HepG2 (cell line): ENCODE data around the gene KDM5B. TPM values are rescaled to one million over a fixed set of nuclear protein-coding genes. Genes with fewer than 3 reads are reported as not detected.

ENCODE experiments used
- ATAC-seq: fragments of 200-7000 bp; cut with Tn5 transposase; 3 replicates; pipeline ENCODE4 v1.9.1; 2020; ENCODE audit warnings: mild to moderate bottlenecking, moderate library complexity
- BruUV-seq: library from RNA; stranded (reverse); fragments of 400-500 nt; replicated peaks from 2 replicates; lab custom pipeline; 2021; lab: Mats Ljungman, UMichigan
- CTCF ChIA-PET: fragments of 300-600 bp; formaldehyde crosslinking; extraction: SDS; loops from one replicate; lab custom pipeline; 2021; ENCODE audit warnings: low total read pairs, inconsistent platforms, low intra/inter-chr PET ratio; lab: Yijun Ruan, JAX
- POLR2A ChIA-PET: fragments of 350-600 bp; sonication (Branson Sonifier 250); formaldehyde crosslinking; loops from one replicate; lab custom pipeline; 2020; ENCODE audit warnings: antibody characterized with exemption, inconsistent platforms; lab: Yijun Ruan, JAX
- DNase-seq: peaks from one replicate; pipeline ENCODE4 v3.0.0-alpha.2; 2015; ENCODE audit warnings: low spot score
- FAIRE-seq: peaks from 3 replicates; lab custom pipeline; 2011; peaks lifted over from hg19 to GRCh38; lab: Jason Lieb, UNC
- H2AFZ ChIP-seq: one replicate; pipeline ENCODE4 v1.6.1; 2011; ENCODE audit warnings: low read length, inconsistent platforms
- H3K27ac ChIP-seq: fragments of 300-600 bp; 3 replicates; pipeline ENCODE4 v1.8.0; 2011; ENCODE audit warnings: mixed run types, mild to moderate bottlenecking, mixed read lengths, low read length, inconsistent platforms; ENCODE audit not compliant: insufficient read depth; ENCODE audit errors: extremely low read length
- H3K27me3 ChIP-seq, 2 experiments: fragments of 200-600 bp in 1 of 2; 2 replicates in 1 of 2; 3 replicates in 1 of 2; pipeline versions ENCODE4 v1.6.0 to v1.8.0; 2011; ENCODE audit warnings: low read length in 2 of 2, mild to moderate bottlenecking in 2 of 2, moderate library complexity in 2 of 2, inconsistent platforms in 1 of 2; ENCODE audit not compliant: insufficient read depth in 2 of 2, control insufficient read depth in 1 of 2
- H3K36me3 ChIP-seq, 2 experiments: fragments of 200-600 bp in 1 of 2; replicated peaks in 1 of 2; 2 replicates in 1 of 2; 3 replicates in 1 of 2; pipeline versions ENCODE4 v1.5.1 to v1.8.0; 2011; ENCODE audit warnings: low read length in 2 of 2, inconsistent platforms in 1 of 2; ENCODE audit not compliant: insufficient read depth in 2 of 2, control insufficient read depth in 1 of 2
- H3K4me1 ChIP-seq: 2 replicates; pipeline ENCODE4 v1.5.1; 2012; ENCODE audit warnings: low read length, inconsistent platforms; ENCODE audit not compliant: insufficient read depth
- H3K4me2 ChIP-seq: 2 replicates; pipeline ENCODE4 v1.6.0; 2011; ENCODE audit warnings: low read depth, low read length, inconsistent platforms
- H3K4me3 ChIP-seq, 3 experiments: fragments of 200-600 bp in 1 of 3; sonication (generic), shearing (Covaris generic) in 1 of 3; replicated peaks in 1 of 3; 2 replicates each; pipeline ENCODE4 v1.5.1; 2011 to 2016; ENCODE audit warnings: low read length in 3 of 3, inconsistent platforms in 2 of 3, low read depth in 2 of 3, mild to moderate bottlenecking in 2 of 3, control low read depth in 1 of 3, mixed read lengths in 1 of 3; ENCODE audit not compliant: insufficient read depth in 1 of 3
- H3K79me2 ChIP-seq: one replicate; pipeline ENCODE4 v1.6.1; 2011; ENCODE audit warnings: low read length, inconsistent platforms; ENCODE audit not compliant: insufficient read depth
- H3K9ac ChIP-seq: 2 replicates; pipeline ENCODE4 v1.6.0; 2011; ENCODE audit warnings: mild to moderate bottlenecking, low read depth, low read length, inconsistent platforms; ENCODE audit not compliant: insufficient read depth
- H3K9me3 ChIP-seq: 2 replicates; pipeline ENCODE4 v1.5.1; 2012; ENCODE audit warnings: mild to moderate bottlenecking, low read length
- H4K20me1 ChIP-seq: 2 replicates; pipeline ENCODE4 v1.6.0; 2011; ENCODE audit warnings: inconsistent platforms, mild to moderate bottlenecking, low read length, moderate library complexity; ENCODE audit not compliant: insufficient read depth
- MIER2 ChIP-seq: IDR thresholded peaks from 2 replicates; pipeline ENCODE4 v1.6.1; 2016; ENCODE audit warnings: missing biosample characterization, missing genetic modification reagents
- REST ChIP-seq, 2 experiments: IDR thresholded peaks; 2 replicates each; pipeline ENCODE4 v1.6.1; 2011 to 2012; ENCODE audit warnings: low read length in 2 of 2, borderline replicate concordance in 1 of 2, low read depth in 1 of 2, mild to moderate bottlenecking in 1 of 2, moderate library complexity in 1 of 2
- SMC3 ChIP-seq: IDR thresholded peaks from 2 replicates; pipeline ENCODE4 v1.6.1; 2011; ENCODE audit warnings: low read length, improper control_type of control experiment
- ZNF460 ChIP-seq: sonication (generic); formaldehyde crosslinking; IDR thresholded peaks from 2 replicates; pipeline ENCODE4 v1.5.1; 2020; ENCODE audit warnings: missing genetic modification reagents, mild to moderate bottlenecking, borderline replicate concordance
- ZNF7 ChIP-seq: IDR thresholded peaks from 2 replicates; pipeline ENCODE4 v1.6.1; 2016; ENCODE audit warnings: missing biosample characterization, missing genetic modification reagents
- ZNF773 ChIP-seq: sonication (generic); formaldehyde crosslinking; IDR thresholded peaks from 2 replicates; pipeline ENCODE4 v1.4.0; 2020; ENCODE audit warnings: missing genetic modification reagents, borderline replicate concordance
- WGBS: methylation state at CpG from one replicate; pipeline ENCODE4 v1.1.6; 2017; ENCODE audit warnings: low lambda C conversion rate; 5-methylcytosine and 5-hydroxymethylcytosine counted together
- in situ Hi-C: cut with HindIII; loops from 2 replicates; pipeline ENCODE4 v1.10.0; 2017; ENCODE audit warnings: low pct_unique_long_range_greater_than_20kb; ENCODE audit not compliant: extremely low pct_ligation_motif_present
- intact Hi-C: fragments of 100-400 bp; cut with micrococcal nuclease; formaldehyde crosslinking; loops from one replicate; pipeline ENCODE4 v1.10.0; 2022; ENCODE audit not compliant: unreplicated experiment
- polyA plus RNA-seq, 8 experiments: library from polyadenylated mRNA; depleted of rRNA in 3 of 8; stranded (reverse) in 7 of 8; unstranded in 1 of 8; fragments of >200 nt; fragmentation: Illumina TruSeq in 4 of 8; extraction: Trizol in 4 of 8; gene quantifications; 2 replicates each; pipeline versions ENCODE4 v1.2.1 to v1.2.3, GENCODE V29; 2011 to 2016; ENCODE audit warnings: low read depth in 4 of 8, missing spikeins in 1 of 8, mixed read lengths in 1 of 8; ENCODE audit not compliant: insufficient read depth in 1 of 8
- total RNA-seq, 5 experiments: library from RNA; depleted of rRNA; stranded (reverse); fragments of >200 nt; fragmentation: Illumina TruSeq; extraction: Trizol; gene quantifications; 2 replicates each; pipeline ENCODE4 v1.2.3, GENCODE V29; 2016; ENCODE audit warnings: low read depth in 1 of 5

The KDM5B gene
- total and polyA plus RNA-seq, 2 of the 13 experiments (the other 11 are each of a cell fraction or from before 2014, with no cell fraction given) = 34.2 to 35.4 TPM

- Histone ChIP-seq H4K20me1 (no peaks in the 10 kb centered on the region), H3K4me3 (no peak overlapping the region), H3K79me2 (no peaks in the 10 kb centered on the region), H3K9me3 (0 out of 2 replicates have a peak, but pooled peaks cover 4% of the 10 kb centered on the region), H3K27ac (no peak overlapping the region), H3K4me2 (no peak overlapping the region), H3K27me3 (peaks cover 1 to 30% of the 10 kb centered on the region in 2 experiments; a peak in 2 of 5 replicates), H3K9ac (no peak overlapping the region), H3K4me1 (no peaks in the 10 kb centered on the region), H3K36me3 (no peaks in the 10 kb centered on the region), H2AFZ (no peak overlapping the region)
- WGBS = 64% methylated on average over 2 of the region's 2 CpGs
- ChIA-PET POLR2A (no interaction called here), CTCF (no interaction called here)
- TF ChIP-seq ZNF7 (CRISPR knock-in tag) (no peak), REST (IDR thresholded peaks at IDR 0.05; ENCODE audit: borderline replicate concordance in 1 of 2, low read depth in 1 of 2, low read length in 2 of 2) (peak; percentile 33 to 89), MIER2 (CRISPR knock-in tag) (peak; percentile 81; the same call in 1 of the 2 replicates), ZNF460 (CRISPR knock-in tag) (no peak), SMC3 (no peak), ZNF773 (no peak)
- intact Hi-C loops = no loop called here
- ATAC-seq (no peak), FAIRE-seq (no peak), DNase-seq (no peak)
- in situ Hi-C loops = no loop called here
- BruUV-seq = no TSS peak
Measured at GRCh38 chr1:202680586-202681352, 127.5 kb downstream of the KDM5B start.
